Activated CD4-positive, alpha-beta T cell treated with anti-CD3 and anti-CD28 coated beads for 48 hours (primary cell): Measurements from ENCODE around the gene TIGAR.

ENCODE experiments used
- DNase-seq: peaks from one replicate; pipeline ENCODE4 v3.0.0-alpha.2; 2020

Gene TIGAR

GRCh38 chr12:4307593-4308333 lies 13.2 kb upstream of the TIGAR start:
- peak; percentile 24 for DNase-seq

DNA sequence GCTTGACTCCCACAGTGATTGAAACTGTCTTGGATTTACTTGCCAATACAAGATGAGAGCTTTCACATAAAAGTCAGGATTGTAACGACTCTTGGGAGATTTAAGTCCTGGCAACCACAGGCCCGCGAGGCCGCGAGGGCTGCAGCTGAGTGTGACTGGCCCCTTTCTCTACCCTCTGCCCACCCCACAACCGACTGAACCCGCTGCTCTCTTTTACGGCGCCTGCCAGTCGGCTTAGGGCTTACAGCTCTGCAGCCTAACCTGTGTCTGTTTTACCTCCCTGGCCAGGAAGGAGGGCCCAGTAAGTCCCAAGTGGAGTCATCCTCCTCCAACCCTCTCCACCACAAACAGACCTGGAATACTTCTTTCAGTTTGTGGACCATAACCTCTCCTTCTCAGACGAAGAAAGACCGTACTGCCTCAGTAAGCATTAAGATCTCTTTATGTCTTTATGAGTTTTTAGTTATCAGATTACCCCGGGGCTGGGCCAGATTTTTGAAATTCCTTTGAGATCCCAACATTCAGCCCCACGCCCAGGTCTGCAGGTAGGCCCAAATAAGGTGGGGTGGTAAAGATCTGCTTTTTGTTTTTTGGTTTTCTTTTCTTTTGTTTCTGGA lies 12.6 kb upstream of the TIGAR start:
- no peak for DNase-seq

GRCh38 chr12:4311776-4312175 lies 9.2 kb upstream of the TIGAR start:
- no peak for DNase-seq

DNA sequence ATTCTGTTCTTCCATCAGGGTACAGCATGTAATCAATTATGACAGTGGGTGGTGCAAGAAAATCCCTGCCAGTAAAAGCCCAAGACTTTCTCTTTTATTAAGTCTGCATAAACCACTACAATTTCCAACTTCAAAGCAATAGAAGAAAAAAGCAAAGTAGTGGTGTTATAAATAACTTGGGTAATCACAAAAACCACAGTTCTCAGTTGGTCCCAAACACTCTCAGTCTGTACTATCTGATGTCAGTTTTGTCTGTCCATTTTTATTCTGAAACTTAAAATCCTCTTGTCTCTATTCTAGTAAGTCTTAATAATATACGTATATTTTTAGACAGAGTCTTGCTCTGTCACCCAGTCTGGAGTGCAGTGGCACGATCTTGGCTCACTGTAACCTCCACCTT lies 8.8 kb upstream of the TIGAR start:
- DNase-seq, result no peak

DNA sequence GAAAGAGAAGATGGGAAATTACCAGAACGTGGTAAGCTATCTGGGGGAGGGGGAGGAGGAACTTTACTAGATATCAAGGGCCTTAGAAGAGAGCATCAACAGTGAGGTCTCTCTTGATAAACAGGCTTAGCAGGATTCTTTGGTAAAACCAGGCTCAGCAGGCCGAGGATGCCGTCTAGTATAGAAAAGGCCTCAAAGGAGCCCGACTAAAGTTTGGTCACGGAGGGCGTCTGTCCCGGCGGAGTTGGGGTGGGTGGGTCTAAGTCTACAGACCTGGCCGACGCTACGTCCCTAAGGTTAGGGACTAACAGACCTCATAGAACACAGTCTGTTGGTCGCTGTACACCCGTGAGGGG lies 538 bp upstream of the TIGAR start:
- peak; percentile 34 for DNase-seq

DNA sequence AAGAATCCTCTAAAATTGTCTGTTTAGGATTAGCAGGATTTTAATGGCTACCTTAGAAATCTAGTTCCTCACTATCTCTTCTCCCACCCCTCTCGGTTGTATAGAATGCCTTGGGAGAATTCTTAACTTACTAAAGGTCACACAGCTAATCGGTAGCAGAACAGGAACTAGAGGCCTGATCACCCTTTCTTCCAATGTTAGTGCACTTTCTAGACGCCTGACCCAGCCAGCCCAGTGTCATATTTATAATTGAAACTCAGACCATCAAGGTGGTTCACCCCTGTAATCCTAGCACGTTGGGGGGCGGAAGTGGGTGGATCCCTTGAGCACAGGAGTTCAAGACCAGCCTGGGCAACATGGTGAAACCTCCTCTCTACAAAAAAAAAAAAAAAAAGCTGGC lies 1.7 kb downstream of the TIGAR start:
- no peak for DNase-seq

- no peak for DNase-seq
Observed at GRCh38 chr12:4323396-4323795, 2.4 kb downstream of the TIGAR start.

DNA sequence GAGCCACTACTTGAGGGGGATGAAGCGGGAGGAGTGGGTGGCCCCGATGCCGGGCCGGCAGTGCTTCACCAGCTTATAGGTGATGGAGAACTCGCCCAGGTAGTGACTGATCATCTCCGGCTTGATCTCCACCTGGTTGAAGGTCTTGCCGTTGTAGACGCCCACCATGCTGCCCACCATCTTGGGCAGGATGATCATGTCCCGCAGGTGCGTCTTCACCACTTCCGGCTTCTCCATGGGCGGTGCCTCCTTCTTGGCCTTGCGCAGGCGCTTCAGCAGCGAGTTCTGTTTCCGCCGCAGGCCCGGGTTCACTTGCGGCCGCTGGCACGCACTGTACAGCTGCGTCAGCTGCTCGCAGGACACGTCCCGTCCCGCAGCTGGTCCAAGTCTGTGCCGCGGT lies 3.4 kb downstream of the TIGAR start:
- no peak for DNase-seq

GRCh38 chr12:4325966-4326365 lies 5.0 kb downstream of the TIGAR start:
- no peak for DNase-seq

DNA sequence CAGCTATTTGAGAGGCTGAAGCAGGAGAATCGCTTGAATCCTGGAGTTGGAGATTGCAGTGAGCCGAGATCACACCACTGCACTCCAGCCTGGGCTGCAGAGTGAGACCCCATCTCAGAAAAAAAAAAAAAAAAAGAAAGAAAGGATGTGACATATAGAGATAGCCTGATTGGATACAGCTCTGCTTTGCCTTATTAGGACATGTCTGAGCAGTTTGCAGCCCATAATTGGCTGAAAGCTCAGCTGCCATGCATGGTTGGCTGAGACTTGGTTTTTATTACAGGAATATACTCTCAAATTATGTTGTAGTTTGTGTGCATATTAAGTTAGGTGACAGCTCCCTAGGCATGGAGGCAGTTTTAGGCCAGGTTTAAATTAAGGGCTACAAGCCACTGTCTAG lies 6.3 kb downstream of the TIGAR start:
- DNase-seq, result no peak

GRCh38 chr12:4330203-4330602 lies 9.2 kb downstream of the TIGAR start:
- no peak for DNase-seq

- no peak for DNase-seq
Observed at GRCh38 chr12:4331221-4331620, 10.2 kb downstream of the TIGAR start.

DNA sequence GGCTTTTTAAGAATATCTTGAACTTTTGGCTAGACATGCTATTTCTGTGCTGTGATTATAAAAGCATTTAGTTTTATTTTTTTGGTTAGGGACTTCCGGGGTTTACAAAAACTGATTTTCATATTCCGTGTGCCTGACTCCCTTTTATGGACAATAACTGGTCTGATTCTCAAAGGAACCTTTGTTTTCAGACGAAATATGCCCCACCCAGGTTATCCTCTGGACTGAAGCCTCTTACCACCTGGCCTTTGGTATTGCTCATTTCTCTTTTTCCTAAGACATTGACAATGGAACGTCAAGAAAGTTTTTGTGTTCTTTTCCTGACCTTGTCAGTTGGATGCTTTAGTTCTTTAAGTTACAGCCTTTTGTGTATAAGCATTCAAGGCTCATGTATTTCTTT lies 10.8 kb downstream of the TIGAR start:
- no peak for DNase-seq

DNA sequence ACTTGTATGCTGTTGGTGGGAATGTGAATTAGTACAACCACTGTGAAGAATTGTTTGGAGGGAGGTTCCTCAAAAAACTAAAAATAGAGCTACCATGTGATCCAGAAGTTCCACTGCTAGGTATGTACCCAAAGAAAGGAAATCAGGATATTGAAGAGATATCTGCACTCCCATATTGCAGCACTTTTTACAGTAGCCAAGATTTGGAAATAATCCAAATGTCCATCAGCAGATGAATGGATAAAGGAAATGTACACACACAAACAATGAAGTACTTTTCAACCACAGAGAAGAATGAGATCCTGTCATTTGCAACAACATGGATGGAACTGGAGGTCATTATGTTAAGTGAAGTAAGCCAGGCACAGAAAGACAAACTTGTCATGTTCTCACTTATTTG lies 25.9 kb downstream of the TIGAR start:
- DNase-seq, result no peak

- DNase-seq, result peak; percentile 42
Observed at GRCh38 chr12:4353785-4354208, 32.8 kb downstream of the TIGAR start.

- no peak for DNase-seq
Observed at GRCh38 chr12:4355156-4356040, 34.4 kb downstream of the TIGAR start.

DNA sequence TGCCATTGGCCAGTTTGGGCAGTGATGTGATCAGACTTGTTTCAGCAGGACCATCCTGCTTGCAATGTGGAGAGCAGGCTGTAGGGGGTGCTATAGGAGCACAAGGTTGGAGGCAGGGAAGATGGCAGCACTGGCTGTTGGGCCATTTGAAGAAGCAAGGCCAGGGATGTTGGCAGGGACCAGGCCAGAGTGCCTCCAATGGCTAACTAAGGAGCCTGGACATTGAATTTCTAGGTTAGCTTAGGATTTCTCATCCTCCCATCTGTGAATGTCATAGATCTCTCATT lies 35.0 kb downstream of the TIGAR start:
- DNase-seq, result peak; percentile 83

- DNase-seq, result no peak
Observed at GRCh38 chr12:4366090-4366489, 45.1 kb downstream of the TIGAR start.

- DNase-seq, result no peak
Observed at GRCh38 chr12:4369548-4369947, 48.5 kb downstream of the TIGAR start.

DNA sequence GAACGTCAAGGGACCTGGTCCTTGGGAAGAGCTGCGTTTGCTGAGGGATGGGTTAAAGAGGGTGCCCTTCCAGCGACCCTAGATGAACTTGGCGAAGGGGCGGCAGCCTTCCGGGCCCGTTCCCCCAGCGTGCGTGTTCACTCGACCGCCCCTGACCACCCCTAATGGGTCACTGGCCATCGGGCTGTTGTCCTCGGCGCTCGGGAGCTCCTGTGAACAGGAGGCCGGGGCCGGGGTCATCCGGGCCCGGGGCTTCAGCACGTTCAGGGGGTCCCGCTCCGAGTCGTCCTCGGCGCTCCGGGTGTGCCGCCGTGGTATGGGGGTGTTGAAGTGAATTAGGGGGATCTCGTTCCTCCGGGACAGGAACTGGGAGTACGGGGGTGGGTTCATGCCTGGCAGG lies 49.3 kb downstream of the TIGAR start:
- DNase-seq, result no peak

DNA sequence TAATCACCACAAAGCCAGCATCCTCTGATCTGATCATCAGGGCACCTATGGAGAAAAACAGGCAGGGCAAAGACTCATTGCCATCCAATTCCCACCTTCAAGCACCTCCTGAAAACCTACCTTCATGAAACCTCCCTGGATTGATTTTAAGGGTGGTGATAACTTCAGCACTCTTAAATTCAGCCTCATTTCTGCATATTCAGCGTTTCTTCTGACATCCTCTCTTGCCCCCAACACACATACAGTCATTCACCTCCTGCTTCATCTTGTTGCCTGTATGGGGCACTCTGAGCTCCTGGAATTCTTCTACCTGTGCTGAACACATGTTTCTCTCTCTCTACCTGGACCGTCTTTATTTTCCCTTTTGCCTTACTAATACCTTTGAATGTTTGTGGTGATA lies 51.6 kb downstream of the TIGAR start:
- no peak for DNase-seq

- DNase-seq, result no peak
Observed at GRCh38 chr12:4375449-4375848, 54.4 kb downstream of the TIGAR start.

- no peak for DNase-seq
Observed at GRCh38 chr12:4378772-4379171, 57.8 kb downstream of the TIGAR start.

DNA sequence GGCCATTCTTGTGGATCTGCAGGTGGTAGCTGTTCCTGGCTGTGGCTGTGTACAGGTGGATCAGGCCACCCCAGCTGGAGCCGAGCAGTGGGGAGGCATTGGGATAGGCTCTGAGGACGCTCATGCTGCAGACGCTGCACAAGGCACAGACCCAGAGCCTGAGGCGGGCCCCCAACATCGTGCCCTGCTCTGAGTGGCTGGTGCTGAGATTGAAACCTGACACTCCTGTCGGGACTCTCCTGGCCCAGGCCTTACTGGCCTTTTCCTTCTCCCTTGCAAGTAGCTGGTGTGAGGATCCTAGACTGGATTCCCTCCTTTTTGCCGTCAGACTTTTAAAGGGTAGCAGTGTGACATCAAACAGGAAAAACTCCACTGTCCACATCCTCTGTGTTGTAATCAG lies 58.4 kb downstream of the TIGAR start, which contains the start of gene FGF23:
FGF23 (minus strand) TSS at position 308 of the 400 bp plus-strand sequence; CDS start at position 178, 130 bp downstream.
- no peak for DNase-seq
